Motor neuron (in vitro differentiated cells): ENCODE measurements around the gene TFRC. TPM values are rescaled to one million over a fixed set of nuclear protein-coding genes. Genes with fewer than 3 reads are reported as not detected.
"Not testable (repeated sequence)": the region's sequence is repeated elsewhere in the genome, so short reads cannot be mapped to it uniquely, and the experiment has no call there.

Experiments
- ATAC-seq, 8 experiments: fragments of 200-7000 bp; cut with Tn5 transposase; replicated peaks in 6 of 8; 2 replicates each; pipeline ENCODE4 v1.8.0; 2021; ENCODE audit warnings: mild to moderate bottlenecking in 8 of 8, moderate library complexity in 8 of 8
- H3K27ac ChIP-seq, 2 donors: fragments of 250-450 bp; sonication (Bioruptor Pico); 2 replicates each; pipeline ENCODE4 v1.9.0; 2021; ENCODE audit warnings: antibody characterized with exemption in 2 of 2, mild to moderate bottlenecking in 2 of 2, moderate library complexity in 1 of 2
- H3K4me1 ChIP-seq, 2 donors: fragments of 250-450 bp; sonication (Bioruptor Pico); replicated peaks in 1 of 2; 2 replicates each; pipeline ENCODE4 v1.6.1; 2021; ENCODE audit warnings: antibody characterized with exemption in 2 of 2, mild to moderate bottlenecking in 2 of 2, moderate library complexity in 1 of 2
- H3K4me3 ChIP-seq, 5 donors: fragments of 250-450 bp; sonication (Bioruptor Pico); 2 replicates each; pipeline ENCODE4 v1.9.0; 2021; ENCODE audit warnings: antibody characterized with exemption in 5 of 5, mild to moderate bottlenecking in 5 of 5, moderate library complexity in 4 of 5
- WGBS, 10 experiments: fragments of 450-650 bp; shearing (Covaris generic); methylation state at CpG; one replicate each; pipeline ENCODE4 v1.0.0; 2022; 5-methylcytosine and 5-hydroxymethylcytosine counted together
- in situ Hi-C, 9 experiments: fragments of 400-800 bp; cut with MboI; loops; one replicate each; pipeline ENCODE4 v1.15.0; 2021; ENCODE audit warnings: low sequenced_read_pairs in 9 of 9, low pct_unique_long_range_greater_than_20kb in 2 of 9; ENCODE audit not compliant: unreplicated experiment in 9 of 9
- total RNA-seq, 8 experiments: library from RNA; unstranded; fragments of 300-600 nt; gene quantifications; 2 replicates each; pipeline versions ENCODE4 v1.2.3 to v1.2.4, GENCODE V29; 2022

The TFRC gene
- total RNA-seq, 8 experiments from 2014 or later: 39.1 to 148 (median 55.7) TPM

DNA sequence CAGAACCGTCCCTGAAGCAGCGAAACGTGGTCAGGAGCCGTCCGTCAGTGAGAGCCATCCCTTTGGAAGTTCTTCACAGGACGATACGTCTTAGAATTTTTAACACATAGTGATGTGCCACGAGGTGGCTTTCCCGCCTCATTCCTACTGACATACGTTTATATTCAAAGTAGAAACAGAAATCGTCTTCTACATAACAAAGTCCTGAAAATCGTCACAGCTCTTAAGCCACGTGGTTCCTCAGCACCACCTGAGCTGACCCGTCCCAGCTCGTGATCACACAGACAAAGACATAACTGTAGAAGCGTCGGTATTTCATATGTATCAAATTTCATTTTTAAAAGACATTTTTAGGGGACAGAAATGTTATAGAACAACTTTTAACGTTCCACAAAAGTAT is 73.5 kb downstream of the TFRC start:
- no peak overlapping the region for H3K4me3 ChIP-seq
- no peaks in the 10 kb centered on the region for H3K4me1 ChIP-seq
- in situ Hi-C loops: no loop called here
- WGBS, 10 experiments: 51 to 100% (median 82%) methylated on average over 1 to 17 of the region's 18 CpGs
- no peak overlapping the region for H3K27ac ChIP-seq
- ATAC-seq: no peak

DNA sequence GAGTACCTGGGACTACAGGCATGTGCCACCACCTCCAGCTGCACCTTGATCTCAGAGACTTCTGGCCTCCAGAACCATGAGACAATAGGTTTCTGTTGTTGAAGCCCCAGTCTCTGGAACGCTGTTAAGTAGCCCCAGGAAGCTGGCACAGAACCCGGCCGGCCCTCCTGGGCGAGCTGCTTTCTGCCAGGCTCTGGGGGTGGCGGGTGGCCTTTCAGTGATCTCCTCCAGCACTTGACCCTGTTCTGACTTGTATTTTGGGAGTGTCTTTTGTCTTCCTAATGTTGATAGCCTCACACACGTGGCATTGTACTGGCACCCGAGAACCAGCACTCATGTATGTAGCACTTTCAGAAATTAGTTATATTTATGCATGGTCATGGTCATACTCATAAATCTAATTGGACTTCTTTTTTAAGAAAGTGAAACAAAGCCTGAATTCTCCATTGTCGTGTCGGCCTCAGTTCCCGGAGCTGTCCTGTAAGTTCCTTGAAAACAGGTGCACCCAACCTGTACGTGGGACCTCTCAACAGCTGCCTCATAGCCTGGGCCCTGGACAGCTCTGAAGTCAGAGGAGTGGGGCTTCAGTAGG is 74.0 kb downstream of the TFRC start:
- in situ Hi-C loops: no loop called here
- H3K4me3 ChIP-seq: no peak overlapping the region
- no peaks in the 10 kb centered on the region for H3K4me1 ChIP-seq
- ATAC-seq: no peak
- H3K27ac ChIP-seq: no peak overlapping the region
- WGBS, 10 experiments: 30 to 92% (median 82%) methylated on average over 2 to 9 of the region's 11 CpGs; no CpG with 5 or more reads in 3 of the 10 experiments

DNA sequence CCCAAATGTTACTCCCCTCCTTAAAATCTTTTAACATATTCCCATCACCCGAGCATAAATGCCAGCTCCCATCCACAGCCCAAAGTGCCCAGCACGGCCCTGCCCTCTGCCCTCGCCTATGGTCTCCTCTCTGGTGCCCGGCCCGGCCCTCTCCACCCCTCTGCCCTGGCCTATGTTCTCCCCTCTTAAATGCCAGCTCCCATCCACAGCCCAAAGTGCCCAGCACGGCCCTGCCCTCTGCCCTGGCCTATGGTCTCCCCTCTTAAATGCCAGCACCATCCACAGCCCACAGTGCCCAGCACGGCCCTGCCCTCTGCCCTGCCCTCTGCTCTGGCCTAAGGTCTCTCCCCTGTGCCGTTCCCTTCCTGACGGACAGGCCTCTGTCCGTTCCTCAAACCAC is 76.6 kb downstream of the TFRC start:
- H3K4me1 ChIP-seq, H3K27ac ChIP-seq, ATAC-seq, H3K4me3 ChIP-seq, in situ Hi-C loops: not testable (repeated sequence)
- 20 to 80% (median 60%) methylated on average over 1 to 5 of the region's 10 CpGs; no CpG with 5 or more reads in 6 of the 10 experiments for WGBS, 10 experiments

DNA sequence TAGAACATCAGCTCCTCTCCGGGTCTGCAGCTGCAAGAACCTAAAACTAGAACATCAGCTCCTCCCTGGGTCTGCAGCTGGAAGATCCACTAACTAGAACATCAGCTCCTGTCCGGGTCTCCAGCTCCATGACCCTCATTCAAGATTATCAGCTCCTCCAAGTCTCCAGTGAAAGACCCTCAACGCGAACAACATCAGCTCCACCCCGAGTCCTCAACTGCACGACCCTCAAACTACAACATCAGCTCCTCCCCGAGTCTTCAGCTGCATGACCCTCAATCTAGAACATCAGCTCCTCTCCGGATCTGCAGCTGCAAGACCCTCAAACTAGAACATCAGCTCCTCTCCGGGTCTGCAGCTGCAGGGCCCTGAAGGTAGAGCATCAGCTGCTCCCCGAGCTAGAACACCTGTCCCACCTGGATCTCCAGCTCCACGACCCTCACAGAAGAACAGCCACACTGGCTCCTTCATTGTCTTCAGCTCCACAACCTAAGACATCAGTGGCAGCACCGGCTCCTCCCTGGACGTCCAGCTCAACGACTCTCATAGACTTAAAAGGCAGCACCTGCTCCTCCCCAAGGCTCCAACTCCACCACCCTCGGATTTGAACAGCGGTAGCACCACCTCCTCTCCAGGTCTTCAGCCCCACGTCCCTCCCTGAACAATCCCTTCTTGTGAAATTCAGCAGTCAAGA is 77.4 kb downstream of the TFRC start:
- ATAC-seq, H3K4me1 ChIP-seq, in situ Hi-C loops, H3K4me3 ChIP-seq, H3K27ac ChIP-seq: not testable (repeated sequence)
- 0 to 86% (median 69%) methylated on average over 1 to 11 of the region's 17 CpGs; no CpG with 5 or more reads in 3 of the 10 experiments for WGBS, 10 experiments

DNA sequence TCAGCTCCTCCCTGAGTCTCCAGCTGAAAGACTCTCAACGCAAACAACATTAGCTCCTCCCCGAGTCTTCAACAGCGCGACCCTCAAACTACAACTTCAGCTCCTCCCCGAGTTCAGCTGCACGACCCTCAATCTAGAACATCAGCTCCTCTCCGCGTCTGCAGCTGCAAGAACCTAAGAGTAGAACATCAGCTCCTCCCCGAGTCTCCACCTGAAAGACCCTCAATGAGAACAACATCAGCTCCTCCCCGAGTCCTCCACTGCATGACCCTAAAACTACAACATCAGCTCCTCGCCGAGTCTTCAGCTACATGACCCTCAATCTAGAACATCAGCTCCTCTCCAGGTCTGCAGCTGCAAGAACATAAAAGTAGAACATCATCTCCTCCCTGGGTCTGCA is 78.3 kb downstream of the TFRC start:
- no peak overlapping the region for H3K27ac ChIP-seq
- no peaks in the 10 kb centered on the region for H3K4me1 ChIP-seq
- WGBS, 10 experiments: 40 to 92% (median 78%) methylated on average over 1 to 12 of the region's 12 CpGs
- no peak for ATAC-seq
- in situ Hi-C loops: no loop called here
- no peak overlapping the region for H3K4me3 ChIP-seq

DNA sequence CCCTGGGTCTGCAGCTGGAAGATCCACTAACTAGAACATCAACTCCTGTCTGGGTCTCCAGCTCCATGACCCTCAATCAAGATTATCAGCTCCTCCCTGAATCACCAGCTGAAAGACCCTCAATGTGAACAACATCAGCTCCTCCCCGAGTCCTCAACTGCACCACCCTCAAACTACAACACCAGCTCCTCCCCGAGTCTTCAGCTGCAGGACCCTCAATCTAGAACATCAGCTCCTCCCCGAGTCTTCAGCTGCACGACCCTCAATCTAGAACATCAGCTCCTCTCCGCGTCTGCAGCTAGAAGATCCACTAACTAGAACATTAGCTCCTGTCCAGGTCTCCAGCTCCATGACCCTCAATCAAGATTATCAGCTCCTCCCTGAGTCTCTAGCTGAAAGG is 79.2 kb downstream of the TFRC start:
- 17 to 100% (median 66%) methylated on average over 1 to 6 of the region's 6 CpGs; no CpG with 5 or more reads in 3 of the 10 experiments for WGBS, 10 experiments
- H3K4me1 ChIP-seq, in situ Hi-C loops, H3K4me3 ChIP-seq, ATAC-seq, H3K27ac ChIP-seq: not testable (repeated sequence)

DNA sequence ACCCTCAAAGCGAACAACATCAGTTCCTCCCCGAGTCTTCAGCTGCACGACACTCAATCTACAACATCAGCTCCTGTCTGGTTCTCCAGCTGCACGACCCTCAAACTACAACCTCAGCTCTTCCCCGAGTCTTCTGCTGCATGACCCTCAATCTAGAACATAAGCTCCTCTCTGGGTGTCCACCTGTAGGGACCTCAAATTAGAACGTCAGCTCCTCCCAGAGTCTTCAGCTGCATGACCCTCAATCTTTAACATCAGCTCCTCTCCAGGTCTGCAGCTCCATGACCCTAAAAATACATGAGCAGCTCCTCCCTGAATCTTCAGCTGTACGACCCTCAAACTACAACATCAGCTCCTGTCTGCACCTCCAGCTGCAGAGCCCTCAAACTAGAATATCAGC is 80.7 kb downstream of the TFRC start:
- 60 to 100% (median 85%) methylated on average over 1 to 2 of the region's 7 CpGs; no CpG with 5 or more reads in 6 of the 10 experiments for WGBS, 10 experiments
- H3K4me1 ChIP-seq, in situ Hi-C loops, H3K27ac ChIP-seq, ATAC-seq, H3K4me3 ChIP-seq: not testable (repeated sequence)

DNA sequence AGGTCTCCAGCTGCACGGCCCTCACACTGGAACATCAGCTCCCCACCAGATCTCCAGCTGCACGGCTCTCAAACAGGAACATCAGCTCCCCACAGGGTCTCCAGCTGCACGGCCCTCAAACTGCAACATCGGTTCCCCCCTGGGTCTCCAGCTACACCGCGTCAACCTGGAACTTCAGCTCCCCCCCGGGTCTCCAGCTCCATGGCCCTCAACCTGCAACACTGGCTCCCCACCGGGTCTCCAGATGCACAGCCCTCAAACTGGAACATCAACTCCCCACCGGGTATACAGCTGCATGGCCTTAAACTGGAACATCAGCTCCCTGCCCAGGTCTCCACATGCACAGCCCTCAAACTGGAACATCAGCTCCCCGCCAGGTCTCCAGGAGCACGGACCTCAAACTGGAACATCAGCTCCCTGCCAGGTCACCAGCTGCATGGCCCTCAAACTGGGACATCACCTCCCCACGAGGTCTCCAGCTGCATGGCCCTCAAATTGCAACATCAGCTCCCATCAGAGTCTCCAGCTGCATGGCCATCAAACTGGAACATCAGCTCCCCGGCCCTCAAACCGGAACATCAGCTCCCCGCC is 81.4 kb downstream of the TFRC start:
- in situ Hi-C loops, H3K4me1 ChIP-seq, ATAC-seq, H3K27ac ChIP-seq, H3K4me3 ChIP-seq: not testable (repeated sequence)
- 60 to 100% methylated on average over 1 of the region's 15 CpGs; no CpG with 5 or more reads in 8 of the 10 experiments for WGBS, 10 experiments

DNA sequence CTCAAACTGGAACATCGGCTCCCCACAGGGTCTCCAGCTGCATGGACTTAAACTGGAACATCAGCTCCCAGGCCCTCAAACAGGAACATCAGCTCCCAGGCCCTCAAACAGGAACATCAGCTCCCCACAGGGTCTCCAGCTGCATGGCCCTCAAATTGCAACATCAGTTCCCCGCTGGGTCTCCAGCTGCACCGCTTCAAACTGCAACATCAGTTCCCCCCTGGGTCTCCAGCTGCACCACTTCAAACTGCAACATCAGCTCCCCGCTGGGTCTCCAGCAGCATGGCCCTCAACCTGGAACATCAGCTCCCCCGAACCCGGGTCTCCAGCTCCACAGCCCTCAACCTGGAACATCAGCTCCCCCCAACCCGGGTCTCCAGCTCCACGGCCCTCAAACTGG is 82.0 kb downstream of the TFRC start:
- in situ Hi-C loops: no loop called here
- 100% methylated on average over 1 of the region's 8 CpGs; no CpG with 5 or more reads in 9 of the 10 experiments for WGBS, 10 experiments
- no peak for ATAC-seq
- H3K4me3 ChIP-seq: no peak overlapping the region
- H3K4me1 ChIP-seq: no peaks in the 10 kb centered on the region
- no peak overlapping the region for H3K27ac ChIP-seq

Other genes starting within 250 kb of the TFRC start
- 10 to 100 TPM in 6 of 8 experiments, 1 to 10 TPM in 2; 4.4 to 18.7 (median 14.2) TPM for gene TNK2, start 173.5 kb downstream of the TFRC start, total RNA-seq
- under 1 TPM in 3 of 8 experiments, not detected in 5; 0.33 to 0.83 (median 0.71) TPM for gene ZDHHC19, start 129.3 kb upstream of the TFRC start, total RNA-seq
- 10 to 100 TPM in 2 of 8 experiments, 1 to 10 TPM in 6; 2.3 to 12.0 (median 5.4) TPM for gene SLC51A, start 134.4 kb upstream of the TFRC start, total RNA-seq
- 10 to 100 TPM; 13.8 to 80.3 (median 32.2) TPM for gene PCYT1A, start 205.6 kb upstream of the TFRC start, total RNA-seq
- gene DYNLT2B, start 236.2 kb upstream of the TFRC start, total RNA-seq: 10 to 100 TPM in 7 of 8 experiments, 1 to 10 TPM in 1; 9.7 to 64.9 (median 49.2) TPM